H1 (cell line): Measurements from ENCODE around the gene HSPA12A. TPM values are rescaled to one million over a fixed set of nuclear protein-coding genes. Genes with fewer than 3 reads are reported as not detected.

Experiments used
- BCL11A ChIP-seq, 2 experiments: IDR thresholded peaks; one replicate each; pipeline ENCODE4 v1.6.1; 2011; ENCODE audit warnings: low read depth in 2 of 2, low read length in 2 of 2, mild to moderate bottlenecking in 2 of 2
- CBX5 ChIP-seq: fragments of 300-800, 300-1000 bp; sonication (generic); IDR thresholded peaks from 2 replicates; pipeline ENCODE4 v1.7.1; 2016; ENCODE audit warnings: antibody characterized with exemption, low read length, low read depth
- GABPA ChIP-seq: IDR thresholded peaks from 2 replicates; pipeline ENCODE4 v1.6.1; 2011; ENCODE audit warnings: mild to moderate bottlenecking, low read length, moderate library complexity, borderline replicate concordance; ENCODE audit not compliant: insufficient read depth
- KDM5A ChIP-seq: fragments of 200-600 bp; IDR thresholded peaks from 2 replicates; pipeline ENCODE4 v1.7.1; 2012; ENCODE audit warnings: mild to moderate bottlenecking, low read length, inconsistent platforms, mixed read lengths
- polyA plus RNA-seq, 7 experiments: library from polyadenylated mRNA; depleted of rRNA in 3 of 7; stranded (reverse) in 5 of 7; unstranded in 2 of 7; fragments of >200 nt in 5 of 7; fragments of 200-250 nt in 2 of 7; gene quantifications; 1 replicate in 5 of 7; 2 replicates in 1 of 7; 4 replicates in 1 of 7; pipeline versions ENCODE4 v1.2.1 to v1.2.3, GENCODE V29; 2011 to 2013; ENCODE audit warnings: missing spikeins in 2 of 7, mixed read lengths in 2 of 7
- total RNA-seq: library from RNA; stranded (reverse); fragmentation: NEBNext Ultra II Directional; extraction: Animal tissue kit (Norgen Biotek cat#: 25700); gene quantifications from 2 replicates; pipeline ENCODE4 v1.2.1, GENCODE V29; 2021

The HSPA12A gene
- total and polyA plus RNA-seq, 2 of the 8 experiments (the other 6 are each of a cell fraction or from before 2014, with no cell fraction given), result 3.1 to 6.9 TPM

DNA sequence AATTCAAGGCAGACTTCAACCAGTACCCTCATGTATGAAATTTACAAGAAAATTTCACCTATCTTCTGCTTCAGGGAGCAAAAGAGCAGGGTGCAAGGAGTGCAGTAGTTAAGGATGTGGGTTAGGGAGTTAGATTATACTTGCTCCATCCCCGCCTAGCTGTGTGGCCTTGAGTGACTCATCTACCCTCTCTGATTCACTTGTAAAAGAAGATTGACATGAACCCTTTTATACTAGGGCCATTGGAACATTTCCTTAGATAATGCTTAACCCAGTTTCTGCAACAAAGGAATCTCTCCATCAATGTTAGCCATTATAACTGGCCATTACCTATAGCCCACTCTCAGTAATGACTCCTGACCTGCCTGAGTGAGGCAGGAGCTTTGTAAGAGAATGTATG lies 10.2 kb upstream of the HSPA12A start (continued):
- TF ChIP-seq BCL11A (IDR thresholded peaks at IDR 0.05; ENCODE audit: low read depth in 2 of 2, low read length in 2 of 2), result no peak
- no peak for TF ChIP-seq GABPA
- TF ChIP-seq CBX5, result no peak
- no peak for TF ChIP-seq KDM5A
